B cell (primary cell): Measurements from ENCODE around the gene ADGRD1.

Experiments used
- EZH2 ChIP-seq: IDR thresholded peaks from 2 replicates; pipeline ENCODE4 v1.6.1; 2012; ENCODE audit warnings: borderline replicate concordance, low read depth, mild to moderate bottlenecking, moderate library complexity, low read length; ENCODE audit not compliant: insufficient read depth, poor library complexity, severe bottlenecking
- TF ChIP-seq, protein P1 (sequence below): fragments of 200-600 bp; IDR thresholded peaks from one replicate; pipeline ENCODE4 v1.8.0; 2022; ENCODE audit warnings: antibody characterized with exemption, mild to moderate bottlenecking

DNA sequence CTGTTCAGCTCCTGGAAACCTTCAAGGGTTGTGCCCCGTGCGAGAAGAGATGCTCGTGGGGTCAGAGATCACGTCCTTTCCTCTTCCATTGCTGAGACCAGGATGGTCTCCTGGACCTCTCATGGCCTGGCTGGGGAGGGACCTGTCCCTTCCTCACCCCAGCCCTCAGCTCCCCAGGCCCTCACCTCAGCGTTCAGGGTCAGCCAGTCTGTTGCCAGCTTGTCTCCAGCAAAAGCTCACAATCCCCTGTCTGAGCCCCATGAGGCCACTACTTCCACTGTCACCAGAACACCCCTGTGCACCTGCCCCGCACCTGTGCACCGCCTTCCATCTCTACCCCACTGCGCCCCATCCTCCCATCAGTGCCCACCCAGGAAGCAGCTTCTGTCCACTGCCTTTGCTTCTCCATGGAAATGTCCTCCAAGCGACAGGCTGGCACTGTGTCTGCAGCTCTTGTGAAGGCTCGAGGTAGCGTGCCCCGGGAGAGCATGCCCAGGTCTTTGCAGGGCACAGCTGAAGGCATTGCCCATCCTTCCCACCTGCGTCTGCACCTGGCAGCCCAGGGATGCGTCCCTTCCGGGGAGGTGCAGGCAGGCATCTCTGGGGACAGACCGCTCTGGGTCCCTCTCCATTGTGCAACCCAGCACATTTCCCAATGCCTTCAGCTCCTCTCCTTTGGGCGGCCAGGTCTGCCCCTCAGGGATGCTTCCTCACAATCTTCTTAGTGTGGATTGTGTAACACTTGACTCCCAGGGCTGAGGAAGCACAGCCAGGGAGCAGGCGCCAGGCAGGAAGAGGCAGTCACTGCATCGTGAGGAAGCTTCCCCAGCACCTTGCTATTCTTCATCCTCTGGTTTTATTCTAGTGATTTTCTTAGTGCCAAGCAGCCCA is 179.6 kb downstream of the ADGRD1 start:
- no peak for TF ChIP-seq EZH2
- TF ChIP-seq, protein P1, sequence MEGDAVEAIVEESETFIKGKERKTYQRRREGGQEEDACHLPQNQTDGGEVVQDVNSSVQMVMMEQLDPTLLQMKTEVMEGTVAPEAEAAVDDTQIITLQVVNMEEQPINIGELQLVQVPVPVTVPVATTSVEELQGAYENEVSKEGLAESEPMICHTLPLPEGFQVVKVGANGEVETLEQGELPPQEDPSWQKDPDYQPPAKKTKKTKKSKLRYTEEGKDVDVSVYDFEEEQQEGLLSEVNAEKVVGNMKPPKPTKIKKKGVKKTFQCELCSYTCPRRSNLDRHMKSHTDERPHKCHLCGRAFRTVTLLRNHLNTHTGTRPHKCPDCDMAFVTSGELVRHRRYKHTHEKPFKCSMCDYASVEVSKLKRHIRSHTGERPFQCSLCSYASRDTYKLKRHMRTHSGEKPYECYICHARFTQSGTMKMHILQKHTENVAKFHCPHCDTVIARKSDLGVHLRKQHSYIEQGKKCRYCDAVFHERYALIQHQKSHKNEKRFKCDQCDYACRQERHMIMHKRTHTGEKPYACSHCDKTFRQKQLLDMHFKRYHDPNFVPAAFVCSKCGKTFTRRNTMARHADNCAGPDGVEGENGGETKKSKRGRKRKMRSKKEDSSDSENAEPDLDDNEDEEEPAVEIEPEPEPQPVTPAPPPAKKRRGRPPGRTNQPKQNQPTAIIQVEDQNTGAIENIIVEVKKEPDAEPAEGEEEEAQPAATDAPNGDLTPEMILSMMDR = no peak
